Testis (tissue), 2 donors: ENCODE measurements around the gene JAK2.

Source experiments
- POLR2A ChIP-seq: fragments of 450-650 bp; IDR thresholded peaks from one replicate; pipeline ENCODE4 v1.6.1; 2017; ENCODE audit warnings: antibody characterized with exemption, mild to moderate bottlenecking, moderate library complexity
- TF ChIP-seq, protein P1 (sequence below), 3 experiments: fragments of 450-650 bp in 2 of 3; fragments of 200-600 bp in 1 of 3; sonication (generic) in 1 of 3; IDR thresholded peaks; one replicate each; pipeline ENCODE4 v1.5.1; 2016 to 2019; ENCODE audit warnings: antibody characterized with exemption in 3 of 3, mild to moderate bottlenecking in 2 of 3, moderate library complexity in 1 of 3

- TF ChIP-seq, protein P1, sequence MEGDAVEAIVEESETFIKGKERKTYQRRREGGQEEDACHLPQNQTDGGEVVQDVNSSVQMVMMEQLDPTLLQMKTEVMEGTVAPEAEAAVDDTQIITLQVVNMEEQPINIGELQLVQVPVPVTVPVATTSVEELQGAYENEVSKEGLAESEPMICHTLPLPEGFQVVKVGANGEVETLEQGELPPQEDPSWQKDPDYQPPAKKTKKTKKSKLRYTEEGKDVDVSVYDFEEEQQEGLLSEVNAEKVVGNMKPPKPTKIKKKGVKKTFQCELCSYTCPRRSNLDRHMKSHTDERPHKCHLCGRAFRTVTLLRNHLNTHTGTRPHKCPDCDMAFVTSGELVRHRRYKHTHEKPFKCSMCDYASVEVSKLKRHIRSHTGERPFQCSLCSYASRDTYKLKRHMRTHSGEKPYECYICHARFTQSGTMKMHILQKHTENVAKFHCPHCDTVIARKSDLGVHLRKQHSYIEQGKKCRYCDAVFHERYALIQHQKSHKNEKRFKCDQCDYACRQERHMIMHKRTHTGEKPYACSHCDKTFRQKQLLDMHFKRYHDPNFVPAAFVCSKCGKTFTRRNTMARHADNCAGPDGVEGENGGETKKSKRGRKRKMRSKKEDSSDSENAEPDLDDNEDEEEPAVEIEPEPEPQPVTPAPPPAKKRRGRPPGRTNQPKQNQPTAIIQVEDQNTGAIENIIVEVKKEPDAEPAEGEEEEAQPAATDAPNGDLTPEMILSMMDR (IDR thresholded peaks at IDR 0.05), result no peak
- TF ChIP-seq POLR2A, result no peak
Measured at GRCh38 chr9:5110867-5111681, 126.0 kb downstream of the JAK2 start.
